ENCODE data around the gene SPTB.

The SPTB gene

DNA sequence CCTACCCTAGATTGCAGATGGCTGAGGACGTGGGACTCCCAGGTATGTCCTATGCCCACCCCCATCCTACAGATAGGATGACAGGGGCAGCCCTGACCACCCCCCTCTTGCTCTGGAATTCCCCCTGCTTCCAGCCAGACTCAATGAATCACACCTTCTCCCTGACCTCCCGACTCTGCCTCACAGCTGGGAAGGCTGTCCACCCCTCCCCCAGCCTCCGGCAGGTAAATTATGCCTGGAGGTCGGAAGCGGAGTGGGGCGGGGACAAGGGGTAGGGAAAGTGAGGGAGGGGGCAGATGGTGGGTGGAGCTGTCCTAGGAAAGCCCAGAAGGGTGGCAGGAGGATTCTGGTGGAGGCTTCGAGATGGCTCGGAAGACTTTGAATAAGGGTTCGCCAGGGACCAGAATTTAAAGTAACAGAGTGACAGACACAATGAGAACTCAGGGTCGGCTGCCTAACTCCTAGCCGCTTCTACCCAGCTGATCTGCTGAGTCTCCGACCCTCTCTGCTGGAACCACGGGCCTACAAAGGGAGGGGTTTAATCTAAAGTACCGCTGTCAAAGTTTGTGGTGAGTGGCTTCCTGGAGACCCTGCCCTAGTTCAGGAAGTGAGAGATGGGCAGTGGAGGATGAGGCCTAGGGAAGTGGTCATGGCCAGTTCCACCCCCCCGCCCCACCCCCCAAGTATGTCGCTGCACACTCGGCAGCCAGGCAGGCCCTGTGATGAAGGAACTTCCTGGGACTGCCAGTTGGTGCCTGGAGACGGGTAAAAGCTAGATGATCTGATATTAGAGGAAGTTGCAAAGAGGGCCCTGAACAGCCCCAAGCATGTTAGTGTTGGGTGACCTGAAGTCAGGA lies 171.3 kb downstream of the SPTB start:
- no peak for DNase-seq (ENCODE audit: low read depth)

DNA sequence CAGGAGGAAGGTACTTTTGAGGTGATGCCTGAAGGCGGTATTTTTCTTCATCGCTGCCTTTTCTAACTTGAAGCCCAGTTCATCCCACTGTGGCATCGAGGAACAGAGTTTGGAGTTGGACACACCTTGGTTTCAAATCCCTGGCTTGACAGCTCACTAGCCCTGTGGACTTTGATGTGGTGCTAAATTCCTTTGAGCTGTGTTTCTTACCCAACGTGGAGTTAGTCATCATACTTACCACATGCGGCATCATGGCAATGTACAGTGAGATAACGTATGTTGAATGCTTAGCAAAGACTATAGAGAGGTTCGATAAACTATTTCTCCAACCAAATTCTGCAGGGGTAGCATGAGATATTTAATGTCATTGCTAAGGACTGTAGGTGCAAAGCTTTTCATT lies 172.0 kb downstream of the SPTB start:
- DNase-seq (ENCODE audit: low read depth) = peak; percentile 69

DNA sequence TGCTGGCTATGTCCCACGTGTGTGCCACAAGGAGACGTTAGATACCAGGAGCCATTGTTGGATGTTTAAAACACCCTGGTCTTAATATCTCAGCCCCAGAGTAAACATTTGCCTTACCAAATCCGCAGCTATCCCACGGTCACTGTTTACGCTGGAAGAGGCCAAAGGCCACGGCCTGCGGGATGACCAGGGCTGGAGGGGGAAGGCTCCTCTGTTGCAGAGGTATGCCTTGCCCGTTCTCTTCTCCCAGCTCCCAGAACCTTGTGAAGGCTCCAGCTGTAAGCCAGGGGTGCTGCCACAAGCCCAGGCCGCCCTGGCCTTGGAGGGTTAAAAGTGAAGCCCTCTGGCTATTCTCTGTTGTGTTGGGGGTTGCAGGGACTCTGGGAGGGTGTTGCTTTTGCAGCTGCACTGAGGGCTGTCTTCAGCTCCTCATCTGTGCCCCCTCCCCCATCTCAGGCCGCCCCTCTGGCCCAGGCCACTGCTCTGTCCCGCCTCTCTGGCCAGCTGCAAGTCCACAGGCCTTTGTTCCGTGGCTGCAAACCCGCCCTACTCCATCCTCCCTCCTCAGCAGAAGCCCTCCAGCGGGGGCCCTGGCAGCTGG lies 173.0 kb downstream of the SPTB start:
- DNase-seq (ENCODE audit: low read depth) = no peak

DNA sequence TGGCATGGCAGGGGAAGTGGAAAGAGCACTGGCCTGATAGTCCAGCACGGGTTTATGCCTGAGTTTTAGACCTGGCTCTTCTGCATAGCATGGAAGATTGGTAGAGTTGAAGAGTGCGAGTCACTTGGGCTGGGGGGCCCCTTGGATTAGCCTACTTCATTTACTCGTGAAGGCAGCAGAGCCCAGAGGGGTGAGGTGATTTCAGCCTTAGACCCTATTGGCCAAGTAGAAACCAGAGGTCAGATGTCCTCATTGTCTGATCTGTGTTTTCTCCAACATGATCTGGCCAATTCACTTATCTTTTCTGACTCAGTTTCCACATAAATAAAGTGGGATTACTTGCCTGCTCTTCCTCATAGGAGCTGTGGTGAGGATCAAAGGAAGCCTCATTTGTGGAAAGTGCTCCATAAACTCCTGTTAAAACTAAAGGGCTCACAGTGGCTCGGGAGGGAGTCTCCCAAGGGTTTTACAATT lies 173.6 kb downstream of the SPTB start:
- DNase-seq (ENCODE audit: low read depth) = no peak

DNA sequence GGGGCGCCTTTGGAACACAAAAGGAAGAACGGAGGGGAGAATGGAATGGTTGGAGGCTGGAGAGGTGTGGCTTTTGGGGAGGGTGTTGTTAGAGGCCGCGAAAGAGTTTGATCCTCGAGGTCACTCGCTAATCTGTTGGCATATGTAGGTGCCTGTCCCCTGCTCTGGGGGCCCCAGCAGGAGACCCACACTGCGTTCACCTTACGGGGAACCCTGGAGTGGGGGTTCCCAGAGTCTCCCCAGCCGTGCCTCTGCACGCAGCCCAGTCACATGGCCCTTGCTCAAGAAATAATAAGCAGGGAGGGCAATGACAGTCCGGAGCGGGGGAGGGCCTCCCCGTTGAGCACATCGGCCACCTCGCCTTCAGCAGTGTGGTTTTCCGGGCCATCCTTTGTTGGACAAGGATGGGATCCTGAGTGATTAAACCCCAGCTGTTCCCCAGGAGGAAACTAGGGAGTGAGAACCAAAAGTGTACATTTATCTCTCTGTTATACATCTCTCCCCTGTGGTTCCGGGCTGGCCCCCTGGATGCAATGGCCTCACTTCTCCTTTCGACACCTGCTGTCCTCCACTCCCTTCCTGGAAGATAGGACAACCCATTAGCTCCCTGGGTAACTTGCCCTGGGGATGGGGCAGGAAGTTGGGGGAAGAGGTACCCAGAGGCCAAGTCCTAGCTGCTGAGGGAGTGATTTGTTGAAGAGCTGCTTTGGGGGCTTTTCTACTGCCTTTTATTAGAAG lies 174.2 kb downstream of the SPTB start:
- DNase-seq (ENCODE audit: low read depth) = peak; percentile 49

DNA sequence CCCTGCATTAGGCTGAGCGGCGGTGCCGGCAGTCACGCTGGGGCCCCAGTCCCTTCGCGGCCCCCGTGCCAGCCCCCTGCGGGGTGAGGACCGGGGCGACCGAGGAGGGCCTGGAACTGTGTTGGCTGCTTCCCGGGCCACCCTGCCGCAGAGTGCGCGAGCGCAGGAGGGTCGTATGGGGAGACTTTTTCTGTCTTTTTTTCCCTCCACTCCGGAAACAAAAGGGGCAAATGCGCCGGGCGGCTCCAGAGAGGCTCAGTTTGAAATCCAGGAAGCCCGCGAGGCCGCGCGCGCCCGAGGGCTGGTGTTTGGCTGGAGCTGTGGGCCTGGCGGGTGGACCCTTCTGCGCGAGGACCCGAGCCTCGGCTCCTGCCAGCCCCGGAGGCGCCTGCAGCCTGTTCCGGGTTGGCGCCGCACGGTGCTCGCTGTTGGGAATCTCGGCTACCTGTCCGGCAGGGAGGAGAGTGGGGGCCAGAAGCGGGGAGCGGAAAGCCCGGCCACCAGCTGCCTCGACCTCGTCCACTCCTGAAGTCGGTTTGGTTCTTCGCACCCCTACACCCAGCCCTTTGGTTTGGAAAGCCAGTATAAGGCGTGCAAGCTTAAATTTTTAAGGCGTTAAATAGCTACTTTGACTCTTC lies 174.8 kb downstream of the SPTB start:
- DNase-seq (ENCODE audit: low read depth) = peak; percentile 42

DNA sequence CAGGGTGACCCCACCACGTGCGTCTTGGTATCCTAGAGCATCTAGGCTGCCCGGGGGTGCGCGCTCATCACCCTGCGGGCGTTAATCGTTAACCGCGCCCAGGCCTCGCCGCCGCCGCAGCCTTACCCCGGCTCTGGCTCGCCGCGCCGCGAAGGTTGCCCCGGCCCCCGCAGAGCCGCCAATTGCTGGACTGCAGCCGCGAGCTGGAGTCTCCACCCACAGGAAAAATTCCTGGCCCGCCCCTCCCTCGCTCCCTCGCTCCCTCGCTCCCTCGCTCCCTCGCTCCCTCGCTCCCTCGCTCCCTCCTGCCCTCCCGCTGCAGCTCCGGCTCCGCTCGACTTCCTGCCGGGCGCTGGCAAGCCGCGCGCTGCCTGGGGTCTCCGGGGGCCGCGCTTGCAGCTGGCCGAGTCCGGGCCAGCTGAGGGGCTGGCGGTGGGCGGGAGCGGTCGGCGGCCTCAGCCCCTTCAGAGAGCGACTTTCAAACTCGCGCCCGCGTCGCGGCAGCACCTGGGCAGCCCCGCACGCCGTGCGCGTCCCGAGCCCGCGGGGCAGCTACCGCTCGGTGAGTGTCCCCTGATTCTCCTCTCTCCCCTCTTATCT lies 175.5 kb downstream of the SPTB start, which contains the start of gene PLEKHG3:
PLEKHG3 (plus strand) TSS at position 282 of the 600 bp plus-strand sequence. CDS start 23,208 bp downstream, outside the sequence.
- peak; percentile 85 for DNase-seq (ENCODE audit: low read depth)

DNA sequence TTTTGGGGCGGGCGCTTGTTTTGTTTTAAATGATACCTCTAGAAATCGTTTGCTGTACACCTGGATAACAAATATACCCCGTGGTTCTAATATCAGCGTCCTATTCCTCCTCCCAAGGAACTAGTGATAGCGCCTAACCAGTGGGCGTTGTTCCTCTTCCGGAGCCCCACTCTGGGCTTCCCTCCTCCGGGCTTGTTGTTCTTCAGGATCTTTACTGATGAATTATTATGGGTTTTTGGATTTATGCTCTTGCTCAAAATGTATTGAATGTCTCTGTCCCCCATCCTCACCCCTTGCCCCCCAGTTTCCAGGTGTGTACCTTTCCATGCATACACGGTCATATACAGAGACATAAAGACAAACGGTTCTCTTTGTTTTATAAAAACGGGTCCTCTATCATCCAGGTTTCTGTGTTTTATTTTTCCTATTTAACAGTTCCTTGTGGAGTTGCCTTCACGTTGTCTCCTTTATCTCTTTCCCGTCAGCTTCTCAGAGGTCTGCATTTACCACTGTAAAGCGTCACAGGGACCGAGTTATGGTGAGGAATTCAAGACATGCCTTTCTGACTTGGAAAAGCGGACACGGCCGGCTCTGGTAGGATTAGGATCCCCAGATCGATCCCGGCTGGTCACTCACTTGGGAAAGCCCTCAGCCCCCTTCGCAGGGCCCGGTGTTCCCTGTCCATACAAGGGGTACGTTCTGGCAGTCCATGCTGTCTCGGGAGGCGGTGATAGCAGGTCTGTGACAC lies 176.1 kb downstream of the SPTB start:
- peak; percentile 29 for DNase-seq (ENCODE audit: low read depth)

DNA sequence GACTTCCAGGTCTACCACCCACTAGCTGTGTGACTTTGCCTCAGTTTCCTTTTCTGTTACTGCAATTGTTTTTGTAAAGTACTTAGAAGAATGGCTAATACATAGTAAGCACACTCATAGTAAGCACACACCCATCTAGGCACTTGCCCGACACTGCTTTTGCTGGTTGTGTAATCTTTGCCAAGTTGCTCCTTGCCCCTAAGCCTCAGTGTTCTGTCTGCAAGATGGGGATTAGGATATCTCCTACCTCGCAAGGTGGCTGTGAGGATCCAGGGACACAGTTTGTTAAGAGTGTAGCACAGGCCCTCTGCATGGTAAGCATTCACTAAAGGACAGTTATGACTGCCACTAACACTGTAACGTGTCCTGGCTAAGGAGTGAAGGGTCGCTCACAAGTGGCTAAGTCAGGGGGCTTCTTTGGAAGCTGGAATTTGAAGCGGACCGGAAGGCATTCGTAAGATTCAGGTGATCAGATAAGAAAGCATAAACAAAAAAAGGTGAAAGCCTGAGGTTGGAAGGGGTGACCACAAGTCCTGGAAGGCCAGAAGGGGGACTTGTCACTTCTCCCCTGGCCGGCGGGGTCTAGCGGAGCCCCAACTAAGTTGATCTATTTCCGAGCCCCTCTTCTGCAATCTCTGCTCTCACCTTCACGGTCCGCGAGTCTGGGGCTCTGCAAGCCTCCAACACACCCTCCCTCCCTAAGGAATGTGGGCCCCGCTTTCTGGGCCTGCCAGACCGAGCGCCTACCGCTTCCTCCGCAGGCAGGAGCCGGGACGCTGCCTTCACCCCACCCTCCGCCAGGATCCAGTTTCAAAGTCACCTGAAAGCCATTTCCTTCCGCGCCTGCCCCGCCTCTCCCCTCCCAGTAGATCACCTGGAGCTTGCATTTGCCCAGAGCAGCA lies 177.0 kb downstream of the SPTB start:
- no peak for DNase-seq (ENCODE audit: low read depth)

DNA sequence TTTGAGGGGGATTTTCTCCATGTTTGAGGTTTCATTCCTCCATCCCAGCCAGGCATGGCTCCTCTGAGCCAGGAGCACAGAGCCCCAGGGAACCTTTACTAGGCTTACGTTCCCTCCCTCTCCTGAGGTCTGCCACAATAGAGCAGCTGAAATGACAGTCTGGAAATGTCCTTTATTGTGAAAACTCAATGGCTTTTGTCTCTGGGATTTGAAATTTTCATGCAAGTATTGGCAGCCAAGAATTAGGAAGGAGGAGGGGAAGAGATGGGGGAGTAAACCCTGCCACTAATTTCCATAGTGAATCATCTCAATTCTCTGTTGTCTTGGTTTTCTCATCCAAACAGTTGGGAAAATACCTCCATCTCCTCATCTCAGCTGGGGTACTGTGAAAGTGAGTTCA lies 178.0 kb downstream of the SPTB start:
- no peak for DNase-seq (ENCODE audit: low read depth)

DNA sequence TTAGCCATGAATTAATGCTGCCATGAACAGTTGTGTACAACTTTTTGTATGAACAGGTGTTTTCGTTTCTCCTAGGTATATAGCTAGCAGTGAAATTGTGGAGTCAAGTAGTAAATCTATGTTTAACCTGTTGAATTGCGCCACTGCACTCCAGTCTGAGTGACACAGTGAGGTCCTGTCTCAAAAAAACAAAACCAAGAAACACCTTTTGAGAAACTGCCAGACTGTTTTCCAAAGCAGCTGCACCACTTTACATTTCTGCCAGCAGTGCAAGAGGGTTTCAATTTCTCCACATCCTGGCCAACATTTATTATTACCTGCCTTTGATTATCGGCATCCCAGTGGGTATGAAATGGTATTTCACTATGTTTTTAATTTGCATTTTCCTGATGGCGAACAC lies 178.8 kb downstream of the SPTB start:
- no peak for DNase-seq (ENCODE audit: low read depth)

DNA sequence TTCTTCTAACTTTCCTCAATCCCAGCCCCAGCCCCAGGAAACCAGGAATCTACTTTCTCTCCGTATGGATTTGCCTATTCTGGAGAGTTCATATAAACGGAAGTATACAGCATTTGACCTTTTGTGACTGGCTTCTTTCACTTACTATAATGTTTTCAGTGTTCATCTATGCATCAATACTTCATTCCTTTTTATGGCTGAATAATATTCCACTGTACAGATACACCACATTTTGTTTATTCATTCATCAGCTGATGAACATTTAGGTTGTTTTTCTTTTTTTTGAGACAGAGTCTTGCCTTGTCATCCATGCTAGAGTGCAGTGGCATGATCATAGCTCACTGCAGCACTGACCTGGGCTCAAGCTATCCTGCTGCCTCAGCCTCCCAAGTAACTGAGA lies 179.4 kb downstream of the SPTB start:
- no peak for DNase-seq (ENCODE audit: low read depth)

DNA sequence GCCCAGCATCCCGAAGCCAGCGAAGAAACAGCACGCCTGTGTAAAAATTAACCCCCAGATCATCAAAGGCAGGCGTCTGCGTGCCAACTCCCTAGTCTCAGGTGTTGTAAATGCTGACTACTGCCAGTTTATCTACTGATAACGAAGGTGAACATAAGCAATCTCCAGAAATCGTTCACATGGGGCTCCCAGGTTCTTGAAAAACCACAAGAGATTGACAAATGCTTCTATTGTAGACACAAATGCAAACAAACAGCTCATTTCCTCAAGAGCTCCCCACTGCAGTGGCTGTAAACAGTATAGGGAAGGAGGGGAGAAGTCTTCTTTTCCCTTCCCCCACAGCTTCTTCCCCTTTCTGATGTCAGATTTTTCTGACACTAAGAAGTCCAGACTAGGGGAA lies 180.8 kb downstream of the SPTB start:
- DNase-seq (ENCODE audit: low read depth) = no peak

DNA sequence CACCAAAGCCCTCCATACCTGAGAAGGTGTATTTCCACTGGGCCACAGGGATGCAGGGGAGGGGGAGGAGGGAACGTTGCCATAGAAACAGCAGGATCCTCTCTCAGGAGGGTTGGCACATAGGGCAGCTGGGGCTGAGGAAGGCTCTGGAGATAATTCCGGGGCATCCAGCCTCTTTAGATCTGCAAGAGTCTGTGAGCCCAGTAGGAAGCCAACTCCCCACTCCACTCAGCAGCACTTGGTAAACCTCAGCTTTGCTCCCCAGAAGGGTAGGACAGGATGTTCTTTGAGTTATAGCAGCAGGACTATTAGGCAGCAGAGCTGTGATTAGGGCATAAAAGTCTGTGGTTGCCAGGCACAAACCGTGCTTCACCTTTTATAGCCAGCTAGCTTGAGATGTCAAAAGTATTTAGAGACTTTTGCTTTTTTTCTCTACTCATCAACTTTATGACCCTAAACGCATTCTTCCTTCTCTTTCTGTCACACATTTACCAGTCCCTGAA lies 183.3 kb downstream of the SPTB start:
- DNase-seq (ENCODE audit: low read depth) = peak; percentile 34

Measured in EH (cell line).